HCT116 (cell line): Measurements from ENCODE around the gene VWC2L. TPM values are rescaled to one million over a fixed set of nuclear protein-coding genes. Genes with fewer than 3 reads are reported as not detected.

Experiments
- ATAC-seq: fragments of 200-7000 bp; cut with Tn5 transposase; 2 replicates; pipeline ENCODE4 v1.9.1; 2020; ENCODE audit warnings: mild to moderate bottlenecking, moderate library complexity
- BruUV-seq: library from RNA; stranded (reverse); fragments of 400-500 nt; replicated peaks from 2 replicates; lab custom pipeline; 2021; lab: Mats Ljungman, UMichigan
- CTCF ChIA-PET: fragments of 300-600 bp; sonication (Branson Sonifier 250); formaldehyde crosslinking; loops from one replicate; lab custom pipeline; 2021; ENCODE audit warnings: antibody characterized with exemption; lab: Charles Lee
- POLR2A ChIA-PET: fragments of 300-600, 350-600 bp; sonication (Branson Sonifier 250); formaldehyde crosslinking; loops from one replicate; lab custom pipeline; 2021; ENCODE audit warnings: antibody characterized with exemption; lab: Charles Lee
- RAD21 ChIA-PET, 2 experiments: fragments of 300-600 bp; sonication (Branson Sonifier 250); formaldehyde crosslinking; loops; one replicate each; lab custom pipeline; 2023; ENCODE audit warnings: low total read pairs in 2 of 2; ENCODE audit not compliant: uncharacterized antibody in 2 of 2, unreplicated experiment in 2 of 2, low non-redundant PET in 1 of 2; lab: Charles Lee
- DNase-seq: peaks from one replicate; pipeline ENCODE4 v3.0.0-alpha.2; 2010; ENCODE audit warnings: low read depth, low spot score
- H2AFZ ChIP-seq: fragments of 200-600 bp; shearing (Covaris generic), sonication (generic); 2 replicates; pipeline ENCODE4 v1.6.1; 2017; ENCODE audit warnings: low read depth, mixed run types, mixed read lengths, antibody characterized with exemption, low read length; ENCODE audit not compliant: poor library complexity, severe bottlenecking
- H3K27ac ChIP-seq: 2 replicates; pipeline ENCODE4 v1.5.1; 2012; ENCODE audit warnings: low read depth, low read length
- H3K27me3 ChIP-seq: fragments of 200-600 bp; sonication (generic); 2 replicates; pipeline ENCODE4 v1.6.1; 2016; ENCODE audit warnings: mixed run types, low read length, mixed read lengths; ENCODE audit not compliant: insufficient read depth
- H3K36me3 ChIP-seq, 2 experiments: fragments of 200-500 bp in 1 of 2; fragments of 200-600 bp in 1 of 2; sonication (Bioruptor generic) in 1 of 2; sonication (generic) in 1 of 2; 2 replicates each; pipeline versions ENCODE4 v1.5.1 to v1.6.1; 2014 to 2016; ENCODE audit warnings: low read length in 2 of 2, inconsistent platforms in 1 of 2, mixed read lengths in 1 of 2, mixed run types in 1 of 2; ENCODE audit not compliant: insufficient read depth in 2 of 2, control insufficient read depth in 1 of 2
- H3K4me1 ChIP-seq, 2 experiments: fragments of 200-600 bp in 1 of 2; sonication (generic) in 1 of 2; 2 replicates each; pipeline versions ENCODE4 v1.5.1 to v1.6.1; 2012 to 2017; ENCODE audit warnings: low read length in 2 of 2, inconsistent platforms in 1 of 2, mild to moderate bottlenecking in 1 of 2, mixed read lengths in 1 of 2, mixed run types in 1 of 2, moderate library complexity in 1 of 2; ENCODE audit not compliant: insufficient read depth in 2 of 2, control insufficient read depth in 1 of 2
- H3K4me2 ChIP-seq: fragments of 200-600 bp; sonication (generic); 2 replicates; pipeline ENCODE4 v1.6.1; 2017; ENCODE audit warnings: mixed run types, low read length, mixed read lengths
- H3K4me3 ChIP-seq, 2 experiments: fragments of 200-600 bp in 1 of 2; sonication (generic) in 1 of 2; replicated peaks in 1 of 2; 2 replicates each; pipeline ENCODE4 v1.5.1; 2011 to 2016; ENCODE audit warnings: low read length in 2 of 2, control low read depth in 1 of 2, low read depth in 1 of 2, mild to moderate bottlenecking in 1 of 2, mixed read lengths in 1 of 2, mixed run types in 1 of 2
- H3K79me2 ChIP-seq: fragments of 200-600 bp; sonication (generic); 2 replicates; pipeline ENCODE4 v1.6.1; 2017; ENCODE audit warnings: mild to moderate bottlenecking, mixed run types, low read length, moderate library complexity, mixed read lengths; ENCODE audit not compliant: insufficient read depth
- H3K9ac ChIP-seq: fragments of 200-600 bp; sonication (generic); 2 replicates; pipeline ENCODE4 v1.6.1; 2016; ENCODE audit warnings: low read length, mixed read lengths
- H3K9me2 ChIP-seq: fragments of 200-600 bp; sonication (generic), shearing (Covaris generic); 2 replicates; pipeline ENCODE4 v1.6.1; 2017; ENCODE audit warnings: mixed run types, mild to moderate bottlenecking, moderate library complexity; ENCODE audit not compliant: insufficient read depth
- H3K9me3 ChIP-seq, 2 experiments: fragments of 200-500 bp in 1 of 2; fragments of 200-600 bp in 1 of 2; sonication (Bioruptor generic) in 1 of 2; sonication (generic) in 1 of 2; 2 replicates each; pipeline ENCODE4 v1.6.1; 2014 to 2017; ENCODE audit warnings: low read length in 2 of 2, mixed read lengths in 2 of 2, inconsistent platforms in 1 of 2, low read depth in 1 of 2, mild to moderate bottlenecking in 1 of 2, mixed run types in 1 of 2, moderate library complexity in 1 of 2; ENCODE audit not compliant: control insufficient read depth in 1 of 2, insufficient read depth in 1 of 2
- H4K20me1 ChIP-seq: fragments of 200-600 bp; sonication (generic), shearing (Covaris generic); 2 replicates; pipeline ENCODE4 v1.6.1; 2017; ENCODE audit warnings: mixed run types, mild to moderate bottlenecking, moderate library complexity; ENCODE audit not compliant: insufficient read depth
- CEBPB ChIP-seq: IDR thresholded peaks from 2 replicates; pipeline ENCODE4 v1.6.1; 2012; ENCODE audit warnings: low read depth
- EGR1 ChIP-seq: IDR thresholded peaks from 2 replicates; pipeline ENCODE4 v1.6.1; 2012; ENCODE audit warnings: low read depth
- EZH2 ChIP-seq: fragments of 200-600 bp; sonication (generic); IDR thresholded peaks from 2 replicates; pipeline ENCODE4 v1.6.1; 2017; ENCODE audit warnings: antibody characterized with exemption, mixed run types
- EZH2phosphoT487 ChIP-seq: fragments of 200-600 bp; IDR thresholded peaks from 2 replicates; pipeline ENCODE4 v1.6.1; 2018; ENCODE audit warnings: antibody characterized with exemption, borderline replicate concordance
- FOSL1 ChIP-seq: IDR thresholded peaks from 2 replicates; pipeline ENCODE4 v1.6.1; 2012; ENCODE audit warnings: low read depth
- JUND ChIP-seq: IDR thresholded peaks from 2 replicates; pipeline ENCODE4 v1.6.1; 2012
- POLR2A ChIP-seq: IDR thresholded peaks from 2 replicates; pipeline ENCODE4 v1.7.0; 2011; ENCODE audit warnings: borderline replicate concordance; ENCODE audit not compliant: insufficient read depth, insufficient read length; ENCODE audit errors: extremely low read depth
- POLR2AphosphoS5 ChIP-seq: IDR thresholded peaks from 2 replicates; pipeline ENCODE4 v1.6.1; 2011; ENCODE audit warnings: mild to moderate bottlenecking, low read depth, low read length, moderate library complexity
- RAD21 ChIP-seq: IDR thresholded peaks from 2 replicates; pipeline ENCODE4 v1.6.1; 2012; ENCODE audit warnings: low read depth, mild to moderate bottlenecking
- SP1 ChIP-seq: IDR thresholded peaks from 2 replicates; pipeline ENCODE4 v1.6.1; 2012; ENCODE audit warnings: low read depth
- SRF ChIP-seq: IDR thresholded peaks from 2 replicates; pipeline ENCODE4 v1.6.1; 2012; ENCODE audit warnings: low read depth
- TCF7L2 ChIP-seq: IDR thresholded peaks from 2 replicates; pipeline ENCODE4 v1.7.0; 2011; ENCODE audit warnings: borderline replicate concordance, inconsistent platforms; ENCODE audit not compliant: insufficient read depth, insufficient read length; ENCODE audit errors: extremely low read depth
- YY1 ChIP-seq: IDR thresholded peaks from 2 replicates; pipeline ENCODE4 v1.6.1; 2011; ENCODE audit warnings: low read length, low read depth, moderate library complexity, mild to moderate bottlenecking; ENCODE audit not compliant: insufficient replicate concordance; ENCODE audit errors: extremely low read depth
- ZFX ChIP-seq: fragments of 450-650 bp; IDR thresholded peaks from 2 replicates; pipeline ENCODE4 v1.6.1; 2017
- ZNF274 ChIP-seq: fragments of 200-500 bp; sonication (Bioruptor generic); IDR thresholded peaks from 2 replicates; pipeline ENCODE4 v1.6.1; 2014; ENCODE audit warnings: mild to moderate bottlenecking, low read depth, low read length, inconsistent platforms
- intact Hi-C: fragments of 100-400 bp; cut with micrococcal nuclease; formaldehyde crosslinking; loops from 2 replicates; pipeline ENCODE4 v1.10.0; 2022
- total RNA-seq: library from RNA; stranded (reverse); gene quantifications from one replicate; pipeline ENCODE4 v1.2.1, GENCODE V29; 2021; ENCODE audit not compliant: unreplicated experiment
- TF ChIP-seq, protein P1 (sequence below): IDR thresholded peaks from 2 replicates; pipeline ENCODE4 v1.6.1; 2011; ENCODE audit warnings: mild to moderate bottlenecking, low read length, moderate library complexity; ENCODE audit not compliant: insufficient replicate concordance; ENCODE audit errors: extremely low read depth
- TF ChIP-seq, protein P2 (sequence below): IDR thresholded peaks from 2 replicates; pipeline ENCODE4 v1.6.1; 2012; ENCODE audit warnings: low read depth

Gene VWC2L
- total RNA-seq, 1 experiment from 2014 or later, result not detected

DNA sequence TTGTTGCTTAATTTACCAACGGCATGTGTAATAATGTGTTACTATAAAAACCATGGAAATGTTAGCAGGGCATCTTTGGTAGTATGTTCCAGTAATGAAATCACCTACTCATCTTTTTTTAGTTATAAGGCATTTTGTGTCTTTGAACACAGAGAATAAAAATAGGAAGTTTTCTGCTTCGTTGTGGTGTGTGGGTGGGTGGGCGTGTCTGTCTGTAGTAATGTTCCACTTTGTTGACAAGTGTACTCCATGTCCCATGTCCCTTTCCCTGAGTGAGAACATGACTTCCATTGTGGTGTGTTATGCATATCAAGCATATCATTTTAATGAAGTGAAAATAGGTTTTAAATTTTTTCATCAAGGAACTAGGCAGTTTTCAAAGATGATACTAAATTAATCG is 149.3 kb downstream of the VWC2L start:
- Histone ChIP-seq H2AFZ (no peak overlapping the region), H3K79me2 (no peaks in the 10 kb centered on the region), H3K4me2 (no peak overlapping the region), H3K36me3 (no peaks in the 10 kb centered on the region), H4K20me1 (no peaks in the 10 kb centered on the region), H3K27ac (no peak overlapping the region), H3K4me3 (no peak overlapping the region), H3K9ac (no peak overlapping the region), H3K9me3 (no peaks in the 10 kb centered on the region), H3K4me1 (no peaks in the 10 kb centered on the region), H3K9me2 (no peaks in the 10 kb centered on the region), H3K27me3 (no peaks in the 10 kb centered on the region)
- no peak for DNase-seq
- BruUV-seq, result no TSS peak
- ChIA-PET RAD21 (no interaction called here), CTCF (no interaction called here), POLR2A (no interaction called here)
- TF ChIP-seq SRF (no peak), POLR2AphosphoS5 (no peak), TCF7L2 (no peak), EGR1 (no peak), JUND (no peak), SP1 (no peak), CEBPB (no peak), EZH2 (no peak), POLR2A (no peak), FOSL1 (no peak), RAD21 (no peak), EZH2phosphoT487 (no peak), ZFX (no peak), YY1 (no peak), ZNF274 (no peak)
- TF ChIP-seq, protein P1, sequence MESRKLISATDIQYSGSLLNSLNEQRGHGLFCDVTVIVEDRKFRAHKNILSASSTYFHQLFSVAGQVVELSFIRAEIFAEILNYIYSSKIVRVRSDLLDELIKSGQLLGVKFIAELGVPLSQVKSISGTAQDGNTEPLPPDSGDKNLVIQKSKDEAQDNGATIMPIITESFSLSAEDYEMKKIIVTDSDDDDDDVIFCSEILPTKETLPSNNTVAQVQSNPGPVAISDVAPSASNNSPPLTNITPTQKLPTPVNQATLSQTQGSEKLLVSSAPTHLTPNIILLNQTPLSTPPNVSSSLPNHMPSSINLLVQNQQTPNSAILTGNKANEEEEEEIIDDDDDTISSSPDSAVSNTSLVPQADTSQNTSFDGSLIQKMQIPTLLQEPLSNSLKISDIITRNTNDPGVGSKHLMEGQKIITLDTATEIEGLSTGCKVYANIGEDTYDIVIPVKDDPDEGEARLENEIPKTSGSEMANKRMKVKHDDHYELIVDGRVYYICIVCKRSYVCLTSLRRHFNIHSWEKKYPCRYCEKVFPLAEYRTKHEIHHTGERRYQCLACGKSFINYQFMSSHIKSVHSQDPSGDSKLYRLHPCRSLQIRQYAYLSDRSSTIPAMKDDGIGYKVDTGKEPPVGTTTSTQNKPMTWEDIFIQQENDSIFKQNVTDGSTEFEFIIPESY, result no peak
- TF ChIP-seq, protein P2, sequence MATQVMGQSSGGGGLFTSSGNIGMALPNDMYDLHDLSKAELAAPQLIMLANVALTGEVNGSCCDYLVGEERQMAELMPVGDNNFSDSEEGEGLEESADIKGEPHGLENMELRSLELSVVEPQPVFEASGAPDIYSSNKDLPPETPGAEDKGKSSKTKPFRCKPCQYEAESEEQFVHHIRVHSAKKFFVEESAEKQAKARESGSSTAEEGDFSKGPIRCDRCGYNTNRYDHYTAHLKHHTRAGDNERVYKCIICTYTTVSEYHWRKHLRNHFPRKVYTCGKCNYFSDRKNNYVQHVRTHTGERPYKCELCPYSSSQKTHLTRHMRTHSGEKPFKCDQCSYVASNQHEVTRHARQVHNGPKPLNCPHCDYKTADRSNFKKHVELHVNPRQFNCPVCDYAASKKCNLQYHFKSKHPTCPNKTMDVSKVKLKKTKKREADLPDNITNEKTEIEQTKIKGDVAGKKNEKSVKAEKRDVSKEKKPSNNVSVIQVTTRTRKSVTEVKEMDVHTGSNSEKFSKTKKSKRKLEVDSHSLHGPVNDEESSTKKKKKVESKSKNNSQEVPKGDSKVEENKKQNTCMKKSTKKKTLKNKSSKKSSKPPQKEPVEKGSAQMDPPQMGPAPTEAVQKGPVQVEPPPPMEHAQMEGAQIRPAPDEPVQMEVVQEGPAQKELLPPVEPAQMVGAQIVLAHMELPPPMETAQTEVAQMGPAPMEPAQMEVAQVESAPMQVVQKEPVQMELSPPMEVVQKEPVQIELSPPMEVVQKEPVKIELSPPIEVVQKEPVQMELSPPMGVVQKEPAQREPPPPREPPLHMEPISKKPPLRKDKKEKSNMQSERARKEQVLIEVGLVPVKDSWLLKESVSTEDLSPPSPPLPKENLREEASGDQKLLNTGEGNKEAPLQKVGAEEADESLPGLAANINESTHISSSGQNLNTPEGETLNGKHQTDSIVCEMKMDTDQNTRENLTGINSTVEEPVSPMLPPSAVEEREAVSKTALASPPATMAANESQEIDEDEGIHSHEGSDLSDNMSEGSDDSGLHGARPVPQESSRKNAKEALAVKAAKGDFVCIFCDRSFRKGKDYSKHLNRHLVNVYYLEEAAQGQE, result no peak
- intact Hi-C loops, result no loop called here
- no peak for ATAC-seq
